Measurements from ENCODE around the gene NCLN.
"Not testable (repeated sequence)": the region's sequence is repeated elsewhere in the genome, so short reads cannot be mapped to it uniquely, and the experiment has no call there.

Gene NCLN

DNA sequence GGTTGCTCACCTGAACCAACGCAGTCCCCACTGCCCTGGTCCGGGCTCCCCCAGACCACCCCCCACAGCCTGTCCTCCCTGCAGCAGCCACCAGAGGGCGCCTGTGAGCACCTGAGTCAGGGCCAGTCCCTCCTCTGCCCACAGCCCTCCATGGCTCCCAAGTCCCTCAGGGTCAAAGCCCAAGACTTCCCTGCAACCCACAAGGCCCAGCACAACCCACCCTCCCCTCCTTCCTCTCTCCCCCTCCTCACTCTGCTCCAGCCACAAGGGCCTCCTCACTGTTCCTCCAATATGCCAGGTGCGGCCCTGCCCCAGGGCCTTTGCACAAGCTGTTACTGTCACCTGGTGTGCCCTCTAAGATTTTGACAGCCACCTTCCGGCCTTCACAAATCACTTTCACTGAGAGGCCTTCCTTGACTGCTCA lies 39.0 kb upstream of the NCLN start:
- no peak overlapping the region for H3K4me3 ChIP-seq (ENCODE audit: low read depth, low read length)
- H3K27ac ChIP-seq (ENCODE audit: low read depth, low read length), result no peak overlapping the region
- H2AFZ ChIP-seq (ENCODE audit: low read length, unreplicated experiment), result no peak overlapping the region
- no peaks in the 10 kb centered on the region for H3K79me2 ChIP-seq (ENCODE audit: control insufficient read depth, insufficient read depth, low read length, unreplicated experiment)
- no peaks in the 10 kb centered on the region for H3K36me3 ChIP-seq (ENCODE audit: insufficient read depth, low read length)
- peaks cover 10% of the 10 kb centered on the region for H3K4me1 ChIP-seq (ENCODE audit: control insufficient read depth, insufficient read depth, low read length, unreplicated experiment)
- H3K27me3 ChIP-seq (ENCODE audit: insufficient read depth, low read length), result no peaks in the 10 kb centered on the region

GRCh38 chr19:3148503-3148902 lies 37.2 kb upstream of the NCLN start:
- H3K79me2 ChIP-seq (ENCODE audit: control insufficient read depth, insufficient read depth, low read length, unreplicated experiment), result no peaks in the 10 kb centered on the region
- no peaks in the 10 kb centered on the region for H3K36me3 ChIP-seq (ENCODE audit: insufficient read depth, low read length)
- no peak overlapping the region for H3K27ac ChIP-seq (ENCODE audit: low read depth, low read length)
- no peaks in the 10 kb centered on the region for H3K4me1 ChIP-seq (ENCODE audit: control insufficient read depth, insufficient read depth, low read length, unreplicated experiment)
- no peaks in the 10 kb centered on the region for H3K27me3 ChIP-seq (ENCODE audit: insufficient read depth, low read length)
- no peak overlapping the region for H3K4me3 ChIP-seq (ENCODE audit: low read depth, low read length)
- H2AFZ ChIP-seq (ENCODE audit: low read length, unreplicated experiment), result no peak overlapping the region

- no peak overlapping the region for H2AFZ ChIP-seq (ENCODE audit: low read length, unreplicated experiment)
Observed at GRCh38 chr19:3149089-3149488, 36.6 kb upstream of the NCLN start.

DNA sequence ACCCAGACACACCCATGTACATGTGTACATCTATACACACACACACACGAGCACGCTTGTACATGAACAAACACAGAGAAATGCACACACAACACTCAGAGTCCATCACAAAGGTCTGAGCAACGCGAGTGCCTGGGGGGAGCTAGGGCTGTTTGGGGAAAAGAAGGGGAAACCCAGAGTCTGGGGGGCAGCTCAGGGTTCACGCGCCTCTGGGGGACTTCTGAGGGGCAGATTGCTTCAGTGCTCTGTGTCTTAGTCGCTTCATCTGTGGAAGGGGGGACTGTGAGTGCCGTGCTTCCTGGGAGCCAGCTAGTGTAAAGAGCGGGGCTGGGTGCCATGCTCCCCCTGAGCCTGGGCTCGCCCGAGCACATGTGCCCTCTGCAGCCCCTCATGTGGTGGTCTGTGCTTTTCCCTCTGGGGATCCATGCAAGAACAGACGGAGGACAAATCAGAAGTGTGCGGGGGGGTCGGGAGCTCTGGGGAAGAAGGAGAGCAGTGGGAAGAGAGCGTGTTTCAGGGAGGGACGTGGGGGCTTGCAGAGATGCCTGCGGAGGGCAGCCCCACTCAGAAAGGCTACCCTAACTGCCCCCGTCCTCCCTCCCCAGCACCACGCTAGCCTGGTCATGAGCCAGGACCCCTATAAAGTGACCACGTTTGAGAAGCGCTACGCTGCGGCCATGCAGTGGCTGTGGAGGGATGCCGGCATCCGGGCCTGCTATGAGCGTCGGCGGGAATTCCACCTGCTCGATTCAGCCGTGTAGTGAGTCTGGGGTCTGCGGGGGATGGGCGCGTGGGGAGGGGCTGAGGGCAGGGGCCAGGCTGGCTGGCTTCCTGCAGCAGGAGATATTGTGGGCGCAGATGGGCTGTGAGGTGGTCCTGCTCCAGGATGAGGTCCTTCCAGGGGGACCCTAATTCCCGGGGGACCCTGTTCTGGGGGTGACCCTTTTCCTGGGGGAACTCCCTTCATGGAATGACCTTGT lies 35.9 kb upstream of the NCLN start:
- H2AFZ ChIP-seq (ENCODE audit: low read length, unreplicated experiment), result no peak overlapping the region
- peaks cover 4% of the 10 kb centered on the region for H3K4me1 ChIP-seq (ENCODE audit: control insufficient read depth, insufficient read depth, low read length, unreplicated experiment)
- H3K27me3 ChIP-seq (ENCODE audit: insufficient read depth, low read length), result no peaks in the 10 kb centered on the region
- H3K27ac ChIP-seq (ENCODE audit: low read depth, low read length), result no peak overlapping the region
- no peaks in the 10 kb centered on the region for H3K79me2 ChIP-seq (ENCODE audit: control insufficient read depth, insufficient read depth, low read length, unreplicated experiment)
- H3K36me3 ChIP-seq (ENCODE audit: insufficient read depth, low read length), result no peaks in the 10 kb centered on the region
- no peak overlapping the region for H3K4me3 ChIP-seq (ENCODE audit: low read depth, low read length)

More at GRCh38 chr19:3149089-3149488, 36.6 kb upstream of the NCLN start:
- no peaks in the 10 kb centered on the region for H3K4me1 ChIP-seq (ENCODE audit: control insufficient read depth, insufficient read depth, low read length, unreplicated experiment)
- H3K79me2 ChIP-seq (ENCODE audit: control insufficient read depth, insufficient read depth, low read length, unreplicated experiment), result no peaks in the 10 kb centered on the region
- H3K4me3 ChIP-seq (ENCODE audit: low read depth, low read length), result no peak overlapping the region
- H3K36me3 ChIP-seq (ENCODE audit: insufficient read depth, low read length), result no peaks in the 10 kb centered on the region
- no peaks in the 10 kb centered on the region for H3K27me3 ChIP-seq (ENCODE audit: insufficient read depth, low read length)
- H3K27ac ChIP-seq (ENCODE audit: low read depth, low read length), result no peak overlapping the region

GRCh38 chr19:3150739-3151329 lies 34.9 kb upstream of the NCLN start:
- Histone ChIP-seq H3K27me3 (ENCODE audit: insufficient read depth, low read length) (no peaks in the 10 kb centered on the region), H3K79me2 (ENCODE audit: control insufficient read depth, insufficient read depth, low read length, unreplicated experiment) (no peaks in the 10 kb centered on the region)

GRCh38 chr19:3151563-3152418 lies 33.9 kb upstream of the NCLN start:
- Histone ChIP-seq H3K4me3 (ENCODE audit: low read depth, low read length) (no peak overlapping the region), H2AFZ (ENCODE audit: low read length, unreplicated experiment) (no peak overlapping the region), H3K4me1 (ENCODE audit: control insufficient read depth, insufficient read depth, low read length, unreplicated experiment) (peaks cover 11% of the 10 kb centered on the region), H3K27me3 (ENCODE audit: insufficient read depth, low read length) (no peaks in the 10 kb centered on the region), H3K27ac (ENCODE audit: low read depth, low read length) (no peak overlapping the region), H3K79me2 (ENCODE audit: control insufficient read depth, insufficient read depth, low read length, unreplicated experiment) (no peaks in the 10 kb centered on the region), H3K36me3 (ENCODE audit: insufficient read depth, low read length) (no peaks in the 10 kb centered on the region)

More at GRCh38 chr19:3150739-3151329, 34.9 kb upstream of the NCLN start:
- Histone ChIP-seq H3K4me1 (ENCODE audit: control insufficient read depth, insufficient read depth, low read length, unreplicated experiment) (peaks cover 11% of the 10 kb centered on the region), H3K27ac (ENCODE audit: low read depth, low read length) (no peak overlapping the region), H2AFZ (ENCODE audit: low read length, unreplicated experiment) (no peak overlapping the region), H3K4me3 (ENCODE audit: low read depth, low read length) (no peak overlapping the region), H3K36me3 (ENCODE audit: insufficient read depth, low read length) (no peaks in the 10 kb centered on the region)

GRCh38 chr19:3152419-3152780 lies 33.3 kb upstream of the NCLN start:
- H2AFZ ChIP-seq (ENCODE audit: low read length, unreplicated experiment), result no peak overlapping the region
- no peaks in the 10 kb centered on the region for H3K27me3 ChIP-seq (ENCODE audit: insufficient read depth, low read length)
- H3K79me2 ChIP-seq (ENCODE audit: control insufficient read depth, insufficient read depth, low read length, unreplicated experiment), result no peaks in the 10 kb centered on the region
- no peak overlapping the region for H3K4me3 ChIP-seq (ENCODE audit: low read depth, low read length)
- no peak overlapping the region for H3K27ac ChIP-seq (ENCODE audit: low read depth, low read length)
- no peaks in the 10 kb centered on the region for H3K36me3 ChIP-seq (ENCODE audit: insufficient read depth, low read length)
- peaks cover 11% of the 10 kb centered on the region for H3K4me1 ChIP-seq (ENCODE audit: control insufficient read depth, insufficient read depth, low read length, unreplicated experiment)

DNA sequence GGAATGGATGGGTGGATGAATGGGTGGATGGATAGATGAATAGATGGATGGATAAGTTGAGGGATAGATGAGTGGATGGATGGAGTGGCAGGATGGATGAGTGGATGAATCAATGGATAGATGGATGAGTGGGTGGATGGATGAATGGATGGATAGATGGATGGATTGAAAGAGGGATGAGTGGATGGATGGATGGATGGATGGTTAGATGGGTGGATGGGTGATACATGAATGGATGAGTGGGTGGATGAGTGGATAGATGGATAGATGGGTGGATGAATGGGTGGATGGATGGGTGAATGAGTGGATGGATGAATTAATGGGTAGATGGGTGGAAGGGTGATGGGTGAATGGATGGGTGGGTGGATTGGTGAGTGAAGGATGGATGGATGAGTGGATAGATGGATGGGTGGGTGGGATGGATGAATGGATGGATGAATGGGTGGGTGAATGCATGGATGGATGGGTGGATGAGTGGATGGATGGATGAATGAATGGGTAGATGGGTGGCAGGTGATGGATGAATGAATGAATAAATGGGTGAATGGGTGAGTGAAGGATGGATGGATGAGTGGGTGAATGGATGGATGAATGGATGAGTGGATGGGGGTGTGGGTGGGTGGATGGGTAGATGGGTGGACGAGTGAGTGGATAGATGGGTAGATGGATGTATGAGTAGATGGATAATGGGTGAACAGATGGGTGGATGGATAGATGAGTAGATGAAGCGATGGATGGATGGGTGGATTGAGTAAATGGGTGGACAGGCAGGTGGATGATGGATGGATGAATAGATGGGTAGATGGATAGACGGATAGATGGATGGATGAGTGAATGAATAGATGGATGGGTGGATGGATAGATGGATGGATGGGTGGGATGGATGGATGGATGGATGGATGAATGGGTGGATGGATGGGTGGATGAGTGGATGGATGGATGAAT lies 32.2 kb upstream of the NCLN start:
- no peaks in the 10 kb centered on the region for H3K36me3 ChIP-seq (ENCODE audit: insufficient read depth, low read length)
- H3K79me2 ChIP-seq (ENCODE audit: control insufficient read depth, insufficient read depth, low read length, unreplicated experiment), result no peaks in the 10 kb centered on the region
- peaks cover 11% of the 10 kb centered on the region for H3K4me1 ChIP-seq (ENCODE audit: control insufficient read depth, insufficient read depth, low read length, unreplicated experiment)
- no peak overlapping the region for H3K4me3 ChIP-seq (ENCODE audit: low read depth, low read length)
- H3K27ac ChIP-seq (ENCODE audit: low read depth, low read length), result no peak overlapping the region
- no peak overlapping the region for H2AFZ ChIP-seq (ENCODE audit: low read length, unreplicated experiment)
- no peaks in the 10 kb centered on the region for H3K27me3 ChIP-seq (ENCODE audit: insufficient read depth, low read length)

DNA sequence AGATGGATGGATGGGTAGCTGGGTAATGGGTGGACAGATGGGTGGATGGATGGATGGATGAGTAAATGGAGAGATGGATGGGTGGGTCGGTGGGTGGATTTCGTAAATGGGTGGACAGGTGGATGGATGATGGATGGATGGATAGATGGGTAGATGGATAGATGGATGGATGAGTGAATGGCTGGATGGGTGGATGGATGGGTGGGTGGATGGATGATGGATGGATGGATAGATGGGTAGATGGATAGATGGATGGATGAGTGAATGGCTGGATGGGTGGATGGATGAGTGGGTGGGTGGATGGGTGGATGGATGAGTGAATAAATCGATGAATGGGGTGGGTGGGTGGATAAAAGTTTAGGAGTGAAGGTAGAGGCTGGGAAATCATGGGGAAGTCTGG lies 31.3 kb upstream of the NCLN start:
- H3K4me1 ChIP-seq (ENCODE audit: control insufficient read depth, insufficient read depth, low read length, unreplicated experiment), result peaks cover 11% of the 10 kb centered on the region
- not testable (repeated sequence) for H2AFZ ChIP-seq (ENCODE audit: low read length, unreplicated experiment); H3K36me3 ChIP-seq (ENCODE audit: insufficient read depth, low read length); H3K79me2 ChIP-seq (ENCODE audit: control insufficient read depth, insufficient read depth, low read length, unreplicated experiment); H3K27me3 ChIP-seq (ENCODE audit: insufficient read depth, low read length)
- H3K4me3 ChIP-seq (ENCODE audit: low read depth, low read length), result peak overlapping the region; percentile 54
- peak overlapping the region; percentile 98 for H3K27ac ChIP-seq (ENCODE audit: low read depth, low read length)

Data from ACC112 (cell line).